Keratinocyte (primary cell): Measurements from ENCODE around the gene ODAD3.

Source experiments
- CTCF ChIP-seq, 3 experiments: IDR thresholded peaks in 1 of 3; conservative IDR thresholded peaks in 1 of 3; optimal IDR thresholded peaks in 1 of 3; 2 replicates in 2 of 3; 3 replicates in 1 of 3; pipeline versions ENCODE3 to v1.5.1; 2011; ENCODE audit warnings: low read length in 3 of 3, mild to moderate bottlenecking in 3 of 3, moderate library complexity in 2 of 3, control low read depth in 1 of 3, inconsistent platforms in 1 of 3; ENCODE audit not compliant: insufficient read depth in 2 of 3; ENCODE audit errors: extremely low read depth in 1 of 3
- EZH2 ChIP-seq: IDR thresholded peaks from one replicate; pipeline ENCODE4 v1.6.1; 2012; ENCODE audit warnings: inconsistent platforms, mild to moderate bottlenecking, low read length, moderate library complexity

GRCh38 chr19:11382898-11383705 is 51.8 kb downstream of the ODAD3 start:
- peak; percentile 64 to 90 (median 90) for TF ChIP-seq CTCF (optimal IDR thresholded peaks at IDR 0.05 in 1 of 3, IDR thresholded peaks at IDR 0.05 in 1 of 3, conservative IDR thresholded peaks at IDR 0.05 in 1 of 3; ENCODE audit: extremely low read depth in 1 of 3, insufficient read depth in 2 of 3, low read length in 3 of 3)
- TF ChIP-seq EZH2, result no peak
